GF-D8 (cell line): Measurements from ENCODE around the gene PLCH2.

Source experiments
- DNase-seq: peaks from one replicate; lab custom pipeline; 2025; lab: John Stamatoyannopoulos, UW

The PLCH2 gene

DNA sequence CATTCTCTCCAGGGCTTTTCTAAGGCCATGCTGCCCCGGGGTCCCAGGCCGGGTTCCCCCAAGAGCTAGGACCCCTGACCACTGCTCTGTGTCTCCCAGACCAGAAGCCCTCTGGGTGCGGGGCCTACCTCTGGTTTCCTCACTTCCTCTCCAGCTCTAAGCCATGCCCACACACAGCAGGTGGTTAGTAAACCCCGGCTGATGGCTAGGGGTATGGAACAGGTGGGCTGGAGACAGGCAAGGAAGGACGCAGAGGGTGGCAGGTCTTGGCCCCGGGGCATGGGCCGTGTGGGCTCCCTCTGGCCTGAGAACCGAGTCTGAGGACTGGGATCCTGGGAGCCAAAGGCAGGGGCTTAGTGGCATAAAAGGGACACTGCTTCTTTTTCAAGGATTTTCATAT is 15.9 kb upstream of the PLCH2 start:
- no peak for DNase-seq

DNA sequence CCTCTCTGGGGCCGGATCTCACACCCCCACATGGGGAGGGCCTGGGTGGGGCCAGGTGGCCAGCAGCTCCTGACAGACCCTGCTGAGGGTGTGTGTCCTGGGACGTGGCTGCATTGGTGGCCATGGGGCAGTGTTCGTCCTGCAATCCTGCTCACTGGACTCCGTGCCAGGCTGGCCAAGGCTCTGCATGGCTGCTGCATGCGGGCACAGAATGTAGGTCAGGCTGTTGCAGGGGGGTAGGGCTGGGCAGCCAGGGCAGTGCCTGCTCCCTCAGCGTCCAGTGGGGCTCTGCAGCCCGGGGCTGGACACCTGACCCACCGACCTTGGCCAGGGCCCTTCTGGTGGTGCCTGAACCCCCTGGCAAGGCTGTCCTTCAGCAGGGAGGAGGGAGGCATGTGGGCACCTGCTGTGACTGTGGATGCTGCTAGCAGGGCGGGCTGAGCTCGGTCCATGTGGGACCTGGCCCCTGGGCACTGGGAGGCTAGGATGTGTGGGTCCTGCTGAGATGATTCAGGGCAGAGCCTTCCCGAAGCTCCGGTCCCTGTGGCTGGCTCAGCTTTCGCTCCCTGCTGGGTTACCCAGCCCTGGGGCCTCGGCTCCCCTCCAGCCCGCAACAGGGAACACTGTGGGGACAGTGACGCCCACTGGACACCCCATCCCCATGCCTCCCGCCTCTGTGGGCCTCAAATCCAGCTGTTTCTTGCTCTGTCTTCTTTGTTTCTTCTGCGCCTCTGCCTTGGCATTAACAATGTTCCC is 14.9 kb upstream of the PLCH2 start:
- DNase-seq: no peak

DNA sequence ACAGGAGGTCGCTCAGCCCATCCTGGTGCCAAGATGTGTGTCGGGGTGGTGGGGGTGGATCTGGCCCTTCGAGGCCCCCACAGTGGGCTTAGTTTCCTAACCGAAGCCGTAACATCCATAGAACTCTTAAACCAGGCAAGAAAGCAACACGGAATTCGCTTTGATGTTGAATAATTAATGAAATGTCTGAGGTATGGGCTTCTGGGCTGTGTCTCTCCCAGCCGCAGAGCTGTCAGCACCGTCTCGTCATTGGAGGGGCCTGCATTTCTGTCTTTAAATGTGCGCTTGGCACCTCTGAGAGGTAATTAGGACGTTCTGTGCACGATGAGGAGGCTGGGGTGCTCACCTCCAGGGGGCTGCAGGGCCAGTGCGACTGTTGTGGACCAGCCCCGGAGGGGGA is 13.3 kb upstream of the PLCH2 start:
- no peak for DNase-seq

DNA sequence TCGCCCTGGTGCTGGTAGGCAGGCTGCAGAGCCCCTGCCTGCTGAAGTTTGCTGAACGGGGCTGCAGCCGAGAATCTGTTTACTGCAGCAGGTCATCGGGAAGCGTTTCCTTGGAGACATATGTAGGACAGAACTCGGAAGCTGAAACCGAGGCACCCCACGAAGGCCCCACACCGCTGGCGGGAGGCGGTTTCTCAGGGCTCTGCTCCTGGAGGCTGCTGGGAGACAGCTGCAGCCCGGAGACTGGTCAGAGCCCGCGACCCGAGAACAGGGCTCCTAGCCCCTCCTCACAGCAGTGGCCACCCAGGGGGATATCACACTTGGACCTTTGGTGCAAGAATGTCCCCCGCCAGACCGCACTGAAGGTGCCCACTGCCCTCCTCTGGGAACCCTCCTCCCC is 12.7 kb upstream of the PLCH2 start:
- DNase-seq: no peak

DNA sequence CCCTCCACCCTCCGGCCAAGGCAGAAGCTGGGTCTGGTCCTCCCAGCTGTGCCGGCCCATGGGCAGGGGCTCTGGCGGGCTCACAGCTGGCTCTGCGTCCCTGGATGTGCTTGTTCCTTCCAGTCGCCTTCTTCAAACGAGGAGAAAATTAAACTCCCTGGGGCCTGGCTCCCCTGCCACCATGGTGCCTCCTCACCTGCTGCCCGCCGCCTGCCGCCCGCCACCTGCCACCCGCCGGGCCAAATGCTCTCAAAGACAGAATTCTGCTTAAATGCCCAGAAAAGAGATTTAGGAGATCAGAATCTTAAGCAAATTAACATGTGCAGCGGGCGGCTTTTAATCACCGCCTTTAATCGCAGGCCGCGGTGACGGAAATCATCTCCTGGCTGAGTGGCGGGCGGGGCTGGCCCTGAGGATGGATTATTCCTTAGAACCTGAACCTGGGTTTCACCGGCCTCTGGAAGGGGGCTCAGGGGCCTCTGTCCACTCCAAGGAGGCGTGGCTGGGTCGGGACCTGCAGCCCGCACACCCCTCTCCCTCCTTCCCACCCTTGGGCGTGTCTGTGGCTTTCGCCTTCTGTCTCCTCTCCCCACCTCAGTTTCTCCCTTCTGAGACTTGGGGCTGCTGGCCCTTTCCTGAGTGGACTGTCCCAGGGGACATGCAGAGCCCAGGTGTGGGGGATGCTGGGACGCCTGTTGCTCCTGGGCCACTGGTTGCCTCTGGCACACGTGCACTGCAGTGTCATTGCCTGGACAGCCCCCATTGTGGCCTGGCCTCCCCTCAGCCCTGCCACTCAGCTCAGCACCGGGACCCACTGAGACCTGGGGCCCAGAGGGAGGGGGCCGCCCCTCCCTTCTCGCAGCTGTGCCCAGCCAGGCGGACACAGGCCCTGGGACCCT is 10.5 kb upstream of the PLCH2 start:
- no peak for DNase-seq

DNA sequence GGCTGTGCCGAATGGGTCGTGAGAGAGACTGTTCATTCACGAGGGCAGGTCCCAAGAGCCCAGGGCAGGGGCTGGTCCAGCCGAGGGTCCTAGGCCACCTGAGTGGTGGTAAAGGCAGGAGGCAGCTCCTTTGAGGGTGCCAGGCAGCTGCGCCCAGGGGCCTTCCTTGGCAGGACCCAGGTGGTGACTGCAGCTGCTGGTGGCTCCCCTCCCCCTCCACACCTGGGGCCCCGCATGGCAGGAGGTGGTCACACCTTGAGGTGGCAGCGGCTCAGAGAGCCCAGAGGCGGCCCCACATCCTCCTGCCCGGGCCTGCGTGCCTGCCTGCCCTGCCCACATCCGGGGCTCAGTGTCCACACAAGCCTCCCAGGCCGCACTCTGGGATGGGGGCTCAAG is 9.8 kb upstream of the PLCH2 start:
- no peak for DNase-seq

DNA sequence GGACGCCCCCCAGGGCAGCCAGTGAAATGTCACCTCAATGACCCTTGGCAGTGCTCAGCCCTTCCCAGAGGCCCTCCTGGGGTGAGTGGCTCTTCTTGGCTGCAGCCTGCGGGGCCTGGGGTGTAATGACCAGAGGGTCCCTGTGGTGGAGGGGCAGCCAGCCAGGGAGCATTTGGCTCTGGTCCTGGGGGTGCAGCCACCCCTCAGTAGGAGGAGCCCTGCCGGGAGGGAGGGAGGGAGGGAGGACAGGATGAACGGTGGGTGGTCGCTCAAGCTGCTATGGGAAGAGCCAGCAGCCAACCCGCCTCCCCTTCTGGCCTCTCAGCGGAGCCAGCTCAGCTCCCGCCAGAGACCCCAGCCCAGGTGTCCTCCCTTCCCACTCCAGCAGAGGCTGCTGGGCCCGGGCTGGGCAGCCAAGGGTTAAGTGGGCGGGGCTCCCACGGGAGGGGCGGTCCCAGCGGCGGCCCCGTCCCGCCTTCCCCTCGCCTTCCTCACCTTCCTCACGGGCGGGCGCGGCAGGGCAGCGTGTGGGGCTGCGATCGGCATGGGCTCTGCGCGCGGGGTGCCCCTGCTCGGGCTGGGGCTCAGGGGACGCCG is 9.0 kb upstream of the PLCH2 start:
- no peak for DNase-seq

DNA sequence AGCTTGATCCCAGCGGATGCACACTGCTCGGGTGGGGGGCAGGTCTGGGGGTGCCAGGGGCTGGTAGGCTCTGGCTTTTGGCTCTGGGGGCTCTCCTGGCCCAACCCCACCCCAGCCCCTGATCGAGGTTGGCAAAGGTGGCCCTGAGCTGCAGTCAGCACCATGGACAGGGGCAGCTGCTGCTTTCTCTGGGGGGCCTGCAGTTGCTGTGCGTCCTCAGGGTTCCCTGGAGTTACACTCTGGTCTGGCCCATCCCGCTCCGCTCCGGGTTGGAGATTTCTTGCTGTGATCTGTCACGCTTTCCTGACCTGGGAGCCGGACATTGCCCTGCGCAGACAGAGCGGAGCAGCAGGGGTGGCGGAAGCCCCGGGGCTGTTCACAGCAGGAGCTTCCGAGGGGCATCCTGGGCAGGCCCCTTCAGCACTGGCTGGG is 8.0 kb upstream of the PLCH2 start:
- no peak for DNase-seq

DNA sequence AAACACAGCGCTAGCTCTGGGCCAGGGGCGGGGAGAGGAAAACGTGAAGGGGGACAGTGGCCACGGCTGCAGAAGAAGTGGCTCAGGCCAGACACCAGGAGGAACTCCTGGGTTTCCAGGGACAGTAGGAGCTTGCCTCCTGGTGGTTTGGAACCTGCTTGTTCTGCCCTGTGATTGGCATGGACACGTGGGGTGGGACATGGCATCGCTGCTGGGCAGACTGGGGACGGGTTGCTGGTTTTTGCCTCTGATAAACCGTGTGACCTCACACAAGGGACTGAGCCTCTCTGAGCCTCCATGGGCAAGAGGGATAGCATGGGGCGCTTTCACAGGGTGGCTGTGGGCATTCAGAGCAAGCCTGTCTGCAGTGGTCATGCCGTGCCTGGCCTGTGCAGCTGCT is 7.5 kb upstream of the PLCH2 start:
- DNase-seq: no peak

DNA sequence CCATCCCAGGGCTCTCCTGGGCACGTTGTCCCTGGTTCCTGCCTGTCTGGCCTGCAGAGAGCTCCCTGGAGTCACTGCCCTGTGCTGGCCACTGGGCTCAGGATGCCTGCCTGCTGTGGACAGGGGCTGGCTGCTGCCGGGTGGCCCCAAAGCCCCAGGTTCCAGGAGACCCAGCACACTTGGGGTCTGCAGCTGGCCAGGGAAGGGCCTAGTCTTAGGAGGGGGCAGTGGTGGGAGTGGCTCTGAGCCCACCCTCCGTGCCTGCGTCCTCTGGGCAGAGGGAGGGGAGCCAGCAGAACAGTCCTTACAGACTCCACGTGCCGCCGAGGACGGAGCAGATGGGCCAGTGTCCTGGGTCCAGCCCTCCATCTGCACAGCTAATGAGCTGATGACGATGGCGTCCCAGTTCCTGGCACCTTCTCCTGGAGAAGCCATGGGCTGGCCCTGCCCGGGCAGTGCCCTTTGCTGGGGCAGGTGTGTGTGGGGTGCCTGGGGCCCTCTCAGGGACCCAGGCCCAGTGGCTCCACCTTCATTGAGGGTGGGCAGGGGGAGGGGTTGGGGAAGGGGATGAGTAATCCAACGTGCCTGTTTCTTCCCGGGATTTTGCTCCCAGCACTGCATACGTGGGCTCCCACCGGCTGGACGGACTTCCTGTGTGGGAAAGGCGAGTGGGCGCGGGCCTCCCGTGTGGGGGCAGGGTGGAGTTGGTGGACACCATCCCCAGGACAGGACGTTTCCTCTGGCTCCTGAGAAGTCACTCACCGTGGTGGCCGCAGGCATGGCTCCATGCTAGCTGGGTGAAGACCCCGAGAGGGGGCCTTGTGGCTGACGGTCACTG is 6.8 kb upstream of the PLCH2 start:
- no peak for DNase-seq

DNA sequence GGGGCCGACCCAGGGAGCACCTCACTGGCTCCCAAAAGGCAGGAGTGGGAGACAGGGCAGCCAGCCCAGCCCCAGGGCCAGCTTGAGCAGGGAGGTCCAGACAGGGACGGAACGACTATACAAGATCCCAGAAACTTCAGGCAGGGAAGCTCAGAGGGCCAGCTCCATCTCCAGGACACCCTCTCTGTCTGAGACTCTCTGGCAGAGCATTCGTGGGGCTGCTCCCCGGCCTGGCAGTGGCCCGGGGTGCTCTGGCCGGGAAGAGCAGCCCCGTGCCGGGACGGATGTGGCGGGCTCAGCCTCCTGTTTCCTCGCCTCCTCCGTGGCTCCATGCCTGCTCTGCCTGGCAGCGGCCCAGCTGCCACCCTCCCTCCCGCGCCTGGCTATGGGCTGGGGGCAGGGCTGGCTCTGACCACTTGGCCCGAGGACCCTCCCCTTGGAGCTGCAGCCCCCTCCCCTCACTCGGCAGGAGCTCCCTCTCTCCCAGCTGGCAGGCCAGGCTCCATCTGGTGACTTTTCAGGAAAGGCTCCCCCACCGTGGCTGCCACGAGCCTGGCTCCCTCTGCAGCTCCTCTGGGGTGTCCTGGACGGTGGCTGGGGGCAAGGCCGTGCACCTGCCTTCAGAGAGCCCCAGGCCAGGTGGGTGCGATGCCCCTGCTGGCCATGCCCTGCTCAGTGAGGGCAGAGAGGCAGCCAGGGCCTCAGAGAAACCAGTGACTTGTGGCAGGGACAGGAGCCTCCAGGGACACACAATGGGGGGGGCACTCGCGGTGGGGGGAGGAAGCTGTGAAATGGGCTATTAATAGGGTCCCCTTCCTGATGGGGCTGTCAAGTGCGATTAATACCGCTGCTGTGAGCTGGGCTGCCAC is 5.6 kb upstream of the PLCH2 start:
- no peak for DNase-seq

DNA sequence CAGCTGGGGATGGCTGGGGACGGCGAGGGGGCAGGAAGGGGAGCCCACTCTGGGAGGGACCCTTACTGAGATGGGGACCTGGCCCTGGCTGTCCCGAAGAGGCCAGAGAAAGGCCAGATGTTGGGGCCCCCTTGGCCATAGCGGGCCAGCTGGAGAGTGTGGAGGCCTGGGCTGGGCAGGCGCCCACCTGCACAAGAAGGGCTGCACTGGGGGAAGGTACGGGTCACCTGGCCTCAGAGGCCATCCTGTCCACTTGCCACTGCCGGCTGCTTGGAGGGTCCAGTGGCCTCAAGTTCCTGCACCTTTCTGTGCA is 5.0 kb upstream of the PLCH2 start:
- DNase-seq: no peak

DNA sequence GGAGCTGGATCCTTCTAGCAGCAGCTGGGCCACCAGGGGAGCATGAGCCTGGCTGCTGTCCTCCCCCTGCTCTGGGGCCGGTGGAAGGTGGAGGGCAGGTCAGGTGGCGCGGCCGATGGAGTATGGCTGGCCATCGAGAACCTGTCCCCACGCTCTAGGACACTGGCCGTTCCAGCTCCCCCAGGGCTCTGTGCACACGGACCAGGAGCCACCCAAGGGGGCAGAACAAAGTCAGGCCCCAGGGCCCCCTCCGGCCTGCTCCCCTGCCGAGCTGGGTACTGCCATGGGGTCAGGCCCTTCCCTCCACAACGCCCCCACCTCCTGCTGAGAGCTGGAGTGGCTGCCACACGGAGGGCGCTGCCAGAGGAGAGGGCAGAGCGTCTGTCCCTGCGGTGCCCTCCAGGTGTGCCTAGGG is 4.5 kb upstream of the PLCH2 start:
- no peak for DNase-seq

DNA sequence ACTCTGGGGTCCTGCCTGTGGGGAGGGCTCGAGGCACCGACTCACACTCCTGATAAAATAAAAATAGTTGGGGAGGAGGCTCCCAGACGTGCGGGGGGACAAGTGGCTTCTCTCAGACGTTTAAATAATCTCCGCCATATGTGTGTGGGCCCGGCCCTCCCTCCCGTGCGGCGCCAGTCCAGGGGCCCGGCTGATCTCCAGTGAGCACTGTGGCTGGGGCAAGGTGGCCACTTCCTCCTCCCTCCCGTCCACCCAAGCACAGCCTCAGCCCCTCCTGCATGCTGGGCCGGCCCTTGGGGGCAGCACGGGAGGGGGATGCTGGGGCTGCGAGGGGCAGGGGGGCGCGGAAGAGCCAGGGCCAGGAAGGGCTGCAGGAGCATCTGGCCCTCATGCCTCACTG is 4.0 kb upstream of the PLCH2 start:
- DNase-seq: no peak

DNA sequence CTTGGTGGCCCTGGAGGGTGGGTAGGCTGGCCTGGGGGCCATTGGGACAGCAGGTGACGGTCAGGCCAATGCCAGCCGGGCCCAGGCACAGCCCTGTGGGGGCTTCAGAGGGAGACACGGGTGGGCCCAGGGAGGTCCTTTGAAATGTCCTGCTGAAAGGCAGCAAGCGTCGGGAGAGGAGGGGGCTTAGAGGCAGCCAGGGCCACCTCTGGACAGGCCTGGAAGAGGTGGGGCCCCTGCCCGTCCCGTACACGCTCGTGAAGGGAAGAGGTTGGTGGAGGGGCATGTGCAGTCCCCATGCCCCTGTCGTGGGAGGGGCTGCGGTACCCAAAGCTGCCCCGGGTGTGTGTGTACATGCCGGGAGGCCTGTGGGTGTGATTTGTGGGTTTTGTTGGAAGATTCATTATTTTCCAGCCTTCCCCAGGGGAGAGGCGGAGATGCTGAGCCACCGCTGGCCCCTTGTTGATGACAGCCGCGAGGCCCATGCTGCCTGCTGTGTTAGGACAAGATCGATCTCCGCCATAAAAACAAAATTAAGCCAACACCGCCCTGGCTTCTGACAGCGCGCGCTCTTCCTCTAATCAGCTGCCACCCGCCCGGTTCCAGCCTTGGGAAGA is 3.4 kb upstream of the PLCH2 start:
- no peak for DNase-seq

DNA sequence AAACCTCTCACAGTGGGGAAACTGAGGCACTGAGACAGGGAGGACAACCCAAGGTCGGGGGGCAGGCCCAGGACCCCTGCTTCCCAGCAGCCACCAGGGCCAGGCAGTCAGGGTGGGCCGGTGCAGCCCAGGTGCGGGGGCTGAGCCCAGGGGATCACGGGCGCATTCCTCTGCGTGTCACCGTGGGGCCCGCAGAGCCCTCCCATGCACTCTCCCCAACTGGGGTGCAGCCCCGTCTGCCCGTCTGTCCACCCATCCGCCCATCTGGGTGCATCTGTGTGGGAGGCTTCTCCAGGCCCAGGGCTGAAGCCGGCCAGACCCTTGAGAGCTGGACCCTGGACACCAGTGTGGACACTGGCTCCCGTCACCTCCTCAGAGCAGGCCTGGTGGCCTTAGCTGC is 2.9 kb upstream of the PLCH2 start:
- DNase-seq: no peak

DNA sequence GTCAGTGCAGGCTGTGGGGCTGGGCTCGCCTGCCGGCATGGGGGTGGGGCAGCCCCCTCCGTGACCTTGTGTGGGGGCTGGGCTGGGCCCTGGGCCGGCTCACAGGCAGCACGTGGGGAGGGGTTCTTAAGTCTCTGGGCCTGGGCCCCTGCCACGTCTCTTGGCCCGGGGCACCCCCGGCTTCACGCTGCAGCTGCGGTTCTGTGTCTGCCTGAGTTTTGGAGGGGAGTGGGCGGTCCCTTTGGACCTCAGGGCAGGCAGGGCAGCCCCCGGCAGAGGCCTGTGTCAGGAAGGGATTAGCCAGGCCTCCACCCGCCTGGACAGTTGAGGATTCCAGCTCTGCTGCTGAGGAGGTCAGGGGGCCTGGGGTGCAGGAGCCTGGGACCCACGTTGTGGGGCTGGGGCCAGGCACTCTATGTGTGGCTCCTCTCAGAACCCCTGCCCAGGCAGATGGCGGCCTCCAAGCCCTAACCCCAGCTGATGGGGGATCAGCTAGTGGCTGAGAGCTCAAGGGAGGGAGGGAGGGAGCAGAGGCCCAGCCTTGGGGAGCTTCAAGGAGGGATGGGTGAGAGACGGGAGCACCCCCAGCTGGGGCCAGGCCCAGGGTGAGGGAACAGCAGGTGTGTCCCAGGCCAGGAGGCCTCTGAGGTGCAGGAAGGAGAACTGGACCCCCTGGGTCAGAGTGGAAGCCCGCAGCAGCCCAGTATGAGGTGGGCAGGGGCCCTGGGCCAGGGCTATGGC is 1.8 kb upstream of the PLCH2 start:
- no peak for DNase-seq

DNA sequence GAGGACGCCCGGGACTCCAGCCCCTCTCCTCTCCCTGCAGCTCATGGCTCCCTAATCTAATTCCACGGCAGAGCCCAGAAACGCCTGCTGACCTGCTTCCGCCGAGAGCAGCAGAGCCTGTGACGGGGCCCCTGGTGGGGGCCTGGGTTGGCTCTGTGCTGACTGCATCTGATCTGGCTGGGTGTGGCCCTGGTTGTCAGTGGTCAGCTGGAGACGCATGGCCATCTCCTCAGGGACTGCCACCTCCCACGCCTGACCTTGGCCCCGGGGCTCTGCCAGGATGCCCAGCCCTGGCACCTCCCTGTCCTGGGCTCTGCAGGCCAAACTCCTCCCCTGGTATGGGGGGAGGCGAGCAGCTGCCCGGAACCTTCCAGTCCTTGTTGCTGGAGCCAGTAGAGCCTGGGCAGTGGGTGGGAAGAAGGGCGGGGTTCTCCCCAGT is 1.1 kb upstream of the PLCH2 start:
- no peak for DNase-seq

DNA sequence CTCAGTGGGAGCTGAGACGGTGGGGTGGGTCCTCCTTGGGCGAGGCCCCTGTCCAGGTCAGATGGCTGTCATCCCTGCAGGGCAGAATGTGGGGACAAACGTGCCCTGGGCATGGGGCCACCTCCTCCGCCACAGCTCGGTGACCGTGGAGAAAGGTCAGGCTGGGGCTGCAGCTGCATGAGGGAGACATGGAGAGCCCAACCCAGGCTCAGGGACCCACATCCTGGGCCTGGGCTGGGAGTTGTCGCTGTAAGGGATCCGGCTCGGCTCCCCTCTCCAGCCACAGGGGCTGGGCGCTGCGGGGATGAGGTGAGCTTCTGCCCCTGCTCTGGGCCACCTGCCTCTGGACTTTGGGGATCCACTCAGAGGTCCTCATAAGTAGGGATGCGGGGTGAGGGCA is 518 bp upstream of the PLCH2 start:
- DNase-seq: no peak

DNA sequence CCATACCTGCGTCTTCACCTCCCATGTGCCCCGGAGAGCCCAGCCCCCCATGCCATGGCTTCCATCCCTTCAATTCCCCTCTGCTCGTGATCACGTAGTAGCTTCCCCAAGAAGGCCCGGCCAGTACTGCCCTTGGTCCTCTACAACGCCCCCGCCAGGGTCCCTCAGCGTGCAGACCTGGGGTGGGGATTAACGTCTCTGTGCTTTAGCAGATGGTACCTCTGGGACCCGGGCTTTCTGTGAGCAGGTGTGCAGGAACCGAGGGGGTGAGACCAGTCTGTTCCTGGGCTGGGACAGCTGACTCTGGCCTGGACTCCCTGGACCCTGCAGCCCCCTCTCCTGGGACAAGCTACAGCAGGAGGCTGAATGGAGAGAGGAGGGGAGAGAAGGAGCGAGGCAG is 1.2 kb downstream of the PLCH2 start:
- no peak for DNase-seq
